Measurements from ENCODE around the gene CLDN20. TPM values are rescaled to one million over a fixed set of nuclear protein-coding genes. Genes with fewer than 3 reads are reported as not detected.
"Not testable (repeated sequence)": the region's sequence is repeated elsewhere in the genome, so short reads cannot be mapped to it uniquely, and the experiment has no call there.

CLDN20 gene
- total RNA-seq, 3 donors from 2014 or later (not counting 1 experiment from before 2014, with no cell fraction given) = not detected

- Mint-ChIP-seq H3K27ac (no peak overlapping the region), H3K36me3 (no peaks in the 10 kb centered on the region)
Measured at GRCh38 chr6:155311086-155311485, 47.3 kb downstream of the CLDN20 start.

GRCh38 chr6:155311583-155311982 is 47.8 kb downstream of the CLDN20 start:
- no peaks in the 10 kb centered on the region for H3K36me3 Mint-ChIP-seq
- DNase-seq = no peak

More at GRCh38 chr6:155311086-155311485, 47.3 kb downstream of the CLDN20 start:
- 94% methylated on average over 5 of the region's 6 CpGs for WGBS (ENCODE audit: insufficient coverage)
- DNase-seq = no peak
- no peak for TF ChIP-seq CTCF (IDR thresholded peaks at IDR 0.05)
- Histone ChIP-seq H3K9me3 (ENCODE audit: control insufficient read depth, insufficient read depth, low read length) (no peaks in the 10 kb centered on the region), H3K27ac (ENCODE audit: low read length) (no peak overlapping the region), H3K4me3 (ENCODE audit: low read length) (no peak overlapping the region), H3K4me1 (ENCODE audit: control insufficient read depth, insufficient read depth, low read length) (peaks cover 3% of the 10 kb centered on the region), H3K36me3 (ENCODE audit: control insufficient read depth, insufficient read depth, low read length) (peaks cover 15% of the 10 kb centered on the region), H3K27me3 (ENCODE audit: control insufficient read depth, insufficient read depth, low read length) (no peaks in the 10 kb centered on the region)
- H3K4me3 Mint-ChIP-seq = no peak overlapping the region
- ATAC-seq = no peak
- intact Hi-C loops (cut with micrococcal nuclease) = loop anchor here (5.0 kb wide), 1 partner anchor 579 kb away; the partner anchor contains the start of gene SCAF8
- H3K4me1 Mint-ChIP-seq = peaks cover 19 to 24% of the 10 kb centered on the region in 2 donors
- H3K27me3 Mint-ChIP-seq (ENCODE audit: low read depth in 2 of 2) = no peaks in the 10 kb centered on the region
- no peaks in the 10 kb centered on the region for H3K9me3 Mint-ChIP-seq

GRCh38 chr6:155312950-155313349 is 49.1 kb downstream of the CLDN20 start:
- Mint-ChIP-seq H3K4me1 (peaks cover 19 to 24% of the 10 kb centered on the region in 2 donors), H3K4me3 (peak overlapping the region; percentile 94), H3K27ac (peak overlapping the region; percentile 94 to 98)
- not testable (repeated sequence) for H3K9me3 ChIP-seq (ENCODE audit: control insufficient read depth, insufficient read depth, low read length); ATAC-seq; H3K4me1 ChIP-seq (ENCODE audit: control insufficient read depth, insufficient read depth, low read length); H3K27me3 Mint-ChIP-seq (ENCODE audit: low read depth in 2 of 2); DNase-seq; H3K9me3 Mint-ChIP-seq; H3K27ac ChIP-seq (ENCODE audit: low read length); H3K27me3 ChIP-seq (ENCODE audit: control insufficient read depth, insufficient read depth, low read length); H3K4me3 ChIP-seq (ENCODE audit: low read length); H3K36me3 Mint-ChIP-seq
- intact Hi-C loops (cut with micrococcal nuclease) = loop anchor here (5.0 kb wide), 1 partner anchor 581 kb away; the partner anchor contains the start of gene SCAF8
- H3K36me3 ChIP-seq (ENCODE audit: control insufficient read depth, insufficient read depth, low read length) = peaks cover 15% of the 10 kb centered on the region
- WGBS (ENCODE audit: insufficient coverage) = 95% methylated on average over 7 of the region's 7 CpGs

More at GRCh38 chr6:155311583-155311982, 47.8 kb downstream of the CLDN20 start:
- no peak overlapping the region for H3K4me3 ChIP-seq (ENCODE audit: low read length)
- peaks cover 19 to 24% of the 10 kb centered on the region in 2 donors for H3K4me1 Mint-ChIP-seq
- no peaks in the 10 kb centered on the region for H3K9me3 ChIP-seq (ENCODE audit: control insufficient read depth, insufficient read depth, low read length)
- H3K27me3 ChIP-seq (ENCODE audit: control insufficient read depth, insufficient read depth, low read length) = no peaks in the 10 kb centered on the region
- ATAC-seq = no peak
- no peak for TF ChIP-seq CTCF (IDR thresholded peaks at IDR 0.05)
- no peak overlapping the region for H3K4me3 Mint-ChIP-seq
- intact Hi-C loops (cut with micrococcal nuclease) = loop anchor here (5.0 kb wide), 1 partner anchor 579 kb away; the partner anchor contains the start of gene SCAF8
- no peak overlapping the region for H3K27ac ChIP-seq (ENCODE audit: low read length)
- H3K27ac Mint-ChIP-seq = peak overlapping the region in 1 of 2 donors; percentile 94
- H3K36me3 ChIP-seq (ENCODE audit: control insufficient read depth, insufficient read depth, low read length) = peaks cover 15% of the 10 kb centered on the region
- H3K27me3 Mint-ChIP-seq (ENCODE audit: low read depth in 2 of 2) = no peaks in the 10 kb centered on the region
- no peaks in the 10 kb centered on the region for H3K9me3 Mint-ChIP-seq
- no CpG with 5 or more reads among the region's 2 CpGs for WGBS (ENCODE audit: insufficient coverage)
- H3K4me1 ChIP-seq (ENCODE audit: control insufficient read depth, insufficient read depth, low read length) = peaks cover 3% of the 10 kb centered on the region

GRCh38 chr6:155313602-155314091 is 49.8 kb downstream of the CLDN20 start:
- Mint-ChIP-seq H3K36me3 (no peaks in the 10 kb centered on the region), H3K4me1 (peaks cover 19 to 24% of the 10 kb centered on the region in 2 donors), H3K27ac (peak overlapping the region; percentile 94 to 98), H3K27me3 (ENCODE audit: low read depth in 2 of 2) (peaks cover 0 to 2% of the 10 kb centered on the region in 2 donors), H3K4me3 (peak overlapping the region; percentile 94), H3K9me3 (no peaks in the 10 kb centered on the region)
- peaks cover 3% of the 10 kb centered on the region for H3K4me1 ChIP-seq (ENCODE audit: control insufficient read depth, insufficient read depth, low read length)
- TF ChIP-seq CTCF (IDR thresholded peaks at IDR 0.05) = no peak
- H3K9me3 ChIP-seq (ENCODE audit: control insufficient read depth, insufficient read depth, low read length) = no peaks in the 10 kb centered on the region
- peak overlapping the region; percentile 73 for H3K27ac ChIP-seq (ENCODE audit: low read length)
- 0% methylated on average over 11 of the region's 15 CpGs for WGBS (ENCODE audit: insufficient coverage)
- ATAC-seq (peak; percentile 9 to 21 (median 19)), DNase-seq (peak in 1 of 2 donors; percentile 49)
- H3K36me3 ChIP-seq (ENCODE audit: control insufficient read depth, insufficient read depth, low read length) = peaks cover 13% of the 10 kb centered on the region
- peak overlapping the region; percentile 84 for H3K4me3 ChIP-seq (ENCODE audit: low read length)
- H3K27me3 ChIP-seq (ENCODE audit: control insufficient read depth, insufficient read depth, low read length) = no peaks in the 10 kb centered on the region
- intact Hi-C loops (cut with micrococcal nuclease) = loop anchor here (5.0 kb wide), 1 partner anchor 581 kb away; the partner anchor contains the start of gene SCAF8

Measured in natural killer cell (primary cell).